GM19099 (cell line): ENCODE results near the gene ORC3.

ENCODE experiments used
- POLR2A ChIP-seq: IDR thresholded peaks from 3 replicates; pipeline ENCODE4 v1.6.1; 2011; ENCODE audit warnings: low read depth; ENCODE audit not compliant: insufficient read length; ENCODE audit errors: extremely low read depth

ORC3 gene

DNA sequence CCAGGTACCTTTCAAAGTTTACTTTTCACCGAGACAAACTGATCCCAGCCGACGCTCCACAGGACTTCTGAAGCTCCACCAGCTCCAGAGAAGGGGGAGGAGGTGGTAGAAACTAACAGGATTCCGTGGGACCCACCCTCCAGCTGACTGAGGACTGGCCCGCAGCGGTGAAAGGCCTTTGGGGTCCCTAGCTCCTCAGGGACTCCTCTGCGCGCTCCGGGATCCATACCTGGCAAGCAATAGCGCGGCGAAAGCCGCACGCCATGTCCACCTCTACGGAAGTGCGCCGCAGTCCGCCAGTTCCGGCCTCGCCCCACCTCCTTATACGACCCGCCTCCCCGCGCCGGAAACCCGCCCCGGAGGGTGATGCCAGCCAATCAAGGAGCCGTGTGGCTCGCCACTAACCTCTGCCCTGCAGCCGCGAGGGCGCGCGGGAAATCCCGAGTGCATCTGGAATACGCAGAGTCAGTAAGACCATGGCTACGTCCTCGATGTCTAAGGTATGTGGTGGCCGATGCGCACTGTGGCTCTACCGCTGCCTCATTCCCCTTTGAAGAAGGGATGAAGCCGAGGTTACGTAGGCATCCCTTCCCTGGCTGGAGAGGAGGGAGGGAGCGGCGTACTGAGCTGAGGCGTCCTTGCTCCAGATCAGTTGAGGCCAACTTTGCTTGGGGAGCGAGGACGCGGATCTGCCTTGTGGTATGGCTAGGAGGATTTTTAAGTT, at the start of gene ORC3, which contains the start of gene RARS2:
TSS of gene ORC3 (plus strand) at position 443 of the 724 bp plus-strand sequence. CDS start at position 477, 34 bp downstream.
TSS of gene RARS2 (minus strand) at position 295 of the 724 bp plus-strand sequence. CDS start at position 265, 30 bp downstream.
- peak; percentile 95 for TF ChIP-seq POLR2A

DNA sequence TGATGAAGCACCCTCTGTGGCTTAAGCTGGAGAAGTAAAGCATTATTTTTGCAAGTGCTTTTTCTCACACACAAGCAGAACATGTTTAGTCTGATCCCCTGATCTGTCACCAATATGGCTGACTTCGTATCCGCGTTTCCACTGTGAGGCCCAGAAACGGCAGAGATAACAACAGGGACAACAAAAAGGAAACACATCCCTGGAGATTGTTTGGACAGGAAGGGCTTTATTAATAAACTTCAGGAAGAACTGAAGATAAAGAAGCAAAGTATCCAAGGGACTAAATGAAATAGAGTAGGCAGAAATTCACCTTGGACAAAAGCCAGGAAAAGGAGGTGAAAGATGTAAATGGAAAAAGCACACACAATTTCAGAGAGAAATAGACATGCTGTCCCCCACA, 49.4 kb upstream of the ORC3 start:
- no peak for TF ChIP-seq POLR2A

DNA sequence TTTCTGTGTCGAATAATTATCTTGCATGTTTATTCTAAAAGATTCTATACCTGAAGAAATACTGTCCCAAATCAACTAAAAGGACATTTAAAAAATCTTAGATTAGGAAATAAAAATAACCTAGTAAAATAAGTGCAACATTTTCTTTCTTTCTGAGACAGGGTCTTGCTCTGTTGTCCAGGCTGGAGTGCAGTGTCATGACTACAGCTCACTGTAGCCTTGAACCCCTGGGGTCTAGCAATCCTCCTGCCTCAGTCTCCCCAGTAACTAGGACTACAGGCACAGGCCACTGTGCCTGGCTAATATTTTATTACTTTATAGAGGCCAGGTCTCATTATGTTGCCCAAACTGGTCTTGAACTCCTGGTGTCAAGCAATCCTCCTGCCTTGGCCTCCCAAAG, 48.9 kb upstream of the ORC3 start:
- TF ChIP-seq POLR2A, result no peak

DNA sequence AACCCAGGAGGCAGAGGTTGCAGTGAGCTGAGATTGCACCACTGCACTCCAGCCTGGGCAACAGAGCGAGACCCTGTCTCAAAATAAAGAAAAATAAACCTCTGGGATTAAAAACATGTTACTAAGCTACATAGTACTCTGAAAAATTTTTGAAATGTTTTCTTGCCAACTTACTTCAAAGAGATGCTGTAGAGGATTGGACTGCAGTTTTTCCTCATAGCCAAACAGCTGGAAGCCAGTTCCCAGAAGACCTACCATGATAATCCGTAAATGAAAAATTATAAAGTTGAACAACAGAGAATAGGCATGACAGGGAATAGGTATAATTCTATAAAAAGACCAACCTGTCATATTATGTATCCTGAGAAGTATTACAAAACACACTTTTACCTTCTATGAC, 48.2 kb upstream of the ORC3 start:
- TF ChIP-seq POLR2A, result no peak

DNA sequence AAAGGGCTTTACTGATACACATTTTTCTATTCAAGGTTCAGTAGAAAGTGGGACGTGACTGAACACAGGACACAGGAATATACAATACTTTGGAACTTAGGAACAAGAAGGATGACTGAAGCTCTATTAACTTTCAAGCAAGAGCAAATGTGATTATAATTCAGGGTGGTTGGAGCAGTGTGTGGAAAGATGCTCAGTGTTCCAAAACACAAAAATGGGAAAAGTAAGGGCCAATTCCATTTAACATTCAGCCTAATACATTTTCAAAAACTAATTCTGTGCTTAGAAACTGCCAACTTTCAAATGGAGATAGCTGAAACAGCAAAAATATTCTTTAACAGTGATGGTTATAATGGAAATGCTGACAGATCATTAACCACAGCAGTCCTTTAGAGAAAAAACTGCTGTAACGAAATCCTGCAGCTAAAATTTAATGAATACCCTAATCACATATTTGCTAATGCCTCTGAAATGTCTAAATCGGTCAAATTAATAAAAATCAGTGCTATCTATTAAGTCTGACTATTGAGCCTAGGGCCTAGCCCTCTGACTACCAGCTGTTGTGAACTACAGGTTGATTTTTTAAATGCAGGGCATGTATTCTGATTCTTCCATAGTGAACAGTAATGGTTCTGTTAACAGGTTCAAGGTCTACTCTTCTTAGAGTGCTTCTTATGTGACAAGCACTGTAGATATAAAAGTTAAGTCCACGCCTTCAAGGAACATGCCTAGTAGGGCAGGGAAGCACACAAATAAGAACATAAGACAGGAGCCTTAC, 46.0 kb upstream of the ORC3 start:
- no peak for TF ChIP-seq POLR2A

DNA sequence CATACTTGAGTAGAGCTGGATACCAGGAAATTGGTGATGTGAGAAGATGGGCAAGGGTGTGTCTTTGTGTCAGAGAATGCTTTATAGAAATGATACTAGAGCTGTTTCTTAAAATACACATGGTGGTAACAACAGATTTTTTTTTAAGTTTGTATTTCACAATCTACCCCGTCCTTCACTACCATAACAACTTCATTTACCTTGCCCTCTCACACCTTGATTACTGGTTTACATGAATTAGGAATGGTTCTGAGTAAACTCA, 45.5 kb upstream of the ORC3 start:
- no peak for TF ChIP-seq POLR2A

DNA sequence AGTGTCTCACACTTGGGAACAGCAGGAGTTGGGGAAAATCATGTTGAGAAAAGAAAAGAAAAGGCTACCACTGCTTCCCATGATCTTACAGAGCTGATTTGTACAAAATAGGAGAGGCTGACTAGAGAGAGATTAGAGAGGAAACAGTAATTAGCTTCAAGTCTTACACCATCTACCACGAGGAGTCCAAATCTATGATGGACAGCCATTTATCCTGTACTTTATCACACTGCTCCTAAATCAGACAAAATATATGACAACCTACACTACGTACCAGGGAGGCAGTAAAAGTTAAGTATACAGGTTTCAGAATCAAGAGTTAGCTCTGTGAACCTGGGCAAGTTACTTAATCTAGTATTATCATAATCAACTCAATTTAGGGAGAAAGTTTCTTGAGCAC, 38.1 kb upstream of the ORC3 start:
- TF ChIP-seq POLR2A, result no peak

DNA sequence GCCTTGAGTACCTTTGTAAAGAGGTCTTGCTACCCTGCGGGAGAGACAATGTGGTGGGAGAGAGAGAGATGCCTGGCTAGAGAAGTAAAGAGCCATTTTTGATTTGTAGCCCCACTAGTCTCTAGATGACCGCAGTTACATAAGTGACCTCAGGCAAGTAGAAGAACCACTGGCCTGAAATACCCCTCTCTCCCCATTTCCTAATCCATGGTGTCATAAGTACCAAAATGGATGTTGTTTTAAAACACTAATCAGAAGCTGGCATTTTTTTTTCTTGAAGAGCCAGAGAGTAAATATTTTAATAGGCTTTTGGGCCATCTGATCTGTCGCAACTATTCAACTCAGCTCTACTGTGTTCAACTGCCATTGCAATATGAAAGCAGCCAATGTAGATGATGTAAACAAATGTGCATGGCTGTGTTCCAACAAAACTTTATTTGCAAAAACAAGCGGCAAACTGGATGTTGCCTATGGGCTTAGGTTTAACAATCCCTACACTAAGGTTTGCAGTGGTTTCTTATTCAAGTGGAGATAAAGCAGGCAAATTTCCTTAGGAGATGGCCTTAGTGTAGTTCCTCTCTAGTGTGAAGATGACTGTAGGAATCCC, 36.7 kb upstream of the ORC3 start:
- no peak for TF ChIP-seq POLR2A

DNA sequence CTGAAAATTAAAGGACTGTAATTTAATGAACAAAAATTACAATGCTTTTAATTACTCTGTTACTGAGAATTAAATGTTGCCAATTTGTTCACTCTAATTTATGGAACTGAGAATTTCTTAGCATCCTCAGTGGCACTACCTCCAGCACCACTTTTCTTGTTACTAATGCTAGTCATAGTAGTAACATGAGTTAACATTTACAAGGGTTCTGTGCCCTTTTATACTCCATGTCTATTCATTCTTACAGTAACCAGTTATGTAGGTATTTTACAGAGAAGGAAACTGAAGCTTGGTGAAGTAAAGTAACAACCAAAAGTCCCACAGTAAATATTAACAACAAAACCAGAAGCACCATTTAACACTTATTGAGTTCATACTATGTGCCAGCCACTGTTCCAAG, 34.4 kb upstream of the ORC3 start:
- no peak for TF ChIP-seq POLR2A

DNA sequence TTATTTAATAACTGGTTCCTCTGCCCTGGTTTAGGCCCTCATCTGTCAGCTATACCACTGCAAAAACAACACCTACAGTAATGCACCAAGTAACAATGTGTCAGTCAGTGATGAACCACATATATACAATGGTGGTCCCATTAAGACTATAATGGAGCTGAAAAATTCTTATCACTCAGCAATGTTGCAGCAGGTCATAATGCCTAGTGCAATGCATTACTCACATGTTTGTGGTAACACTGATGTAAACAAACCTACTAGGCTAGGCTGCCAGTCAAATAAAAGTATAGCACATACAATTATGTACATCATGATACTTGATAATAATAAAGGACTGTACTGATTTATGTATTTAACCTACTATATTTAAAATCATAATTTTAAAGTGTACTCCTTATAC, 31.5 kb upstream of the ORC3 start:
- TF ChIP-seq POLR2A, result no peak

DNA sequence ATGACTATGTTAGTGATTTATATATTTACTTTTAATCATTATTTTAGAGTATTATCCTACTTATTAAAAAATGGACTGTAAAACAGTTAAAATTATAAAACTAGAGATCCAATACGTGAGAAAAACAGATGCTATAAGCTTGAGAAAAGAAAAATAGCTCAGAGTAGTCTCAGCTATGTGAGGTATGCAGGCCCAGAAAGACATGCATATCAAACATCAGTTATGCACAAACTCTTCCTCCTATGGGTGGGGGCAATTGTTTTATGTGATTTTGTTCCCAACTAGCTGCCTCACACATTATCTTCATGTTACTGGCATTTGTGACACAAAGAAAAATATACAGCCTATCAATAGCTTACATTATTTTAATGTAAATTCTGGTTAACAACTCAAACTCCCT, 28.9 kb upstream of the ORC3 start:
- TF ChIP-seq POLR2A, result no peak

DNA sequence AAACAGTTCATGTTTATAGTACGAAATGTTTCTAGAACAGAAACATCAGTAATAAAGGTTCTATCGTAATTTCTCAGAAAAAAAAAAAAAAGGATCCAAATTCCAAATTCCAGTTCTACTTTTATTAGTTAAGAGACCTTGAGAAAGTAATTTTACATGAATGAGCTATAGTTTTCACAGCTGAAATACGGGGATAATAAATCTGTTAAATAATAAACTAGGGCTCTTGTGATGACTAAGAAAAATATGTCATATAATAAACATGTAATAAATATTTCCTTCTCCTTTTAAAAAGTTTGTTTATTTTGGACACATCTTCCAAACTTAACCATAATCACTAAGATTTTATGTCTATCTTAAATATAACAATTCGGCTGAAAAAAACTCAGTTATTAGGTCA, 17.9 kb upstream of the ORC3 start:
- TF ChIP-seq POLR2A, result no peak

DNA sequence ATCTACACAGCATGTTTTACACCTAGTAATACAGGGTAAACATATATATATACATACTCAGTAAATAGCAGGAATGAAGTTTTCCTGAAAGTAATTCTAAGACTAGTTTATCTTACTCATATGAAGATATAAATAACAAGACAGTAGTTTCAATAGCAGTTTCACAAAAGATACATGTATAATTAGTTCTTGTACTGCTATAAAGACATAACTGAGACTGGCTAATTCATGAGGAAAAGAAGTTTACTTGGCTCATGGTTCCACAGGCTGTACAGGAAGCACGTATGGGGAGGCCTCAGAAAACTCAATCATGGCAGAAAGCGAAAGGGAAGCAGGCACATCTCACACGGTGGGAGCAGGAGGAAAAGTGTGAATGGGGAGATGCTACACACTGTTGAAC, 17.1 kb upstream of the ORC3 start:
- TF ChIP-seq POLR2A, result no peak

DNA sequence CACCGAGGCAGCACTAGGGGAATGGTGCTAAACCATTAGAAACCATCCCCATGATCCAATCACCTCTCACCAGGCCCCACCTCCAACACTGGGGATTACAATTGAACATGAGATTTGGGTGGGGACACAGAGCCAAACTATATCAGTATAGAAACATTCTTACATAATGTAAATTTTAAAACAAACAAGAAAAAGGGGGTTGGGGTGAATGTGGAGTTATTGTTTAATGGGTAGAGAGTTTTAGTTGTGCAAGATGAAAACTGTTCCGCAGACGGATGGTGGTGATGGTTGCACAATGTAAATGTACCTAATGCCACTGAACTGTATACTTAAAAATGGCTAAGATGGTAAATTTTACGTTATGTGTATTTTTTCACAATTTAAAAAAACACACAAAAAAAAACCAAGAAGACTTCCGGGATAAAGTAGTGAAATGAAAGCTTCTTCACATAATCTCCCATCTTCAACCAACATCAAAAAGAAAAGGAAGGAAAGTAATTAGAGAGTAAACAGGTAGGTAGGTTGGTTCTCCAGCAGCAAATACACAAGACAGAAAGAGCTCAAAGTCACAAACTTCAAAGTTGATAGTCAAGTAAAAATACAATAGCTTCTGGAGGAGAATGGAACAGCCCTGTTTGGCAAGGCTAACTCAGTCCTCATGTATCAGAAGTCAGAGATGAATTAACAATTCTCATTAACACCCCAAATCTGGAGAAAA, 16.5 kb upstream of the ORC3 start:
- TF ChIP-seq POLR2A, result no peak

DNA sequence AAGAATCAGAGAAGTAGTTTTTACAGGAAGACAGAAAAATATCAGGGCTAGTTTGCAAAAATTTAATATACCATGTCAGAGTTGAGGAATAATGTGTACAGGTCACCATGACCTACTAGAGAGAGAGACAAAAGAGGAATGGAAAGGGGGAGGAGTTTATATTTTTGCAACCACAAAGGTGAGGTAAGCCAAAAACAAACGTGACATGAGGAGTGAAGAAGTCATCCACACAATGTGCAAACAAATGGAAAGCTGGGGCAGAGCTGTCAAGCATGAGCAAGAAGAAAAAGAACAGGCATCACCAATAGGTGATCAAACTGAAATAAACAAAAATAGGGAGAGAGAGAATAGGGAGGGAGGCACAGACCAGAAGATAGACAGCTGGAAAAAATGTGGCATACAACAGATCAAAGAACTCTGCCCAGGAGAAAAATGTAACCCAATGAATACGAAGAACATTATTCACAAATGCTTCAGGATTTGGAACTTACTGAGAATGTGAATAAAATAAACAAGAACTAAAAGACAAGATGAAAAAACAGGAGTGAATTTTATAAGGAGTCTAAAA, 15.6 kb upstream of the ORC3 start:
- no peak for TF ChIP-seq POLR2A
